Type B pancreatic cell (in vitro differentiated cells): Measurements from ENCODE around the gene KLHL22. TPM values are rescaled to one million over a fixed set of nuclear protein-coding genes. Genes with fewer than 3 reads are reported as not detected.
A peak's percentile ranks its signal among the peaks of the same experiment; 100 is the strongest.

Experiments
- DNase-seq: peaks from one replicate; pipeline ENCODE4 v3.0.0; 2021; ENCODE audit warnings: mixed read lengths; ENCODE audit not compliant: unreplicated experiment; ENCODE audit errors: extremely low spot score
- H3K27ac Mint-ChIP-seq: 2 replicates; pipeline ENCODE4 v1.8.0; 2021; ENCODE audit warnings: mild to moderate bottlenecking, mixed read lengths
- H3K27me3 Mint-ChIP-seq: 2 replicates; pipeline ENCODE4 v1.8.0; 2021; ENCODE audit warnings: mixed read lengths
- H3K36me3 Mint-ChIP-seq: 2 replicates; pipeline ENCODE4 v1.8.0; 2021; ENCODE audit warnings: mixed read lengths
- H3K4me1 Mint-ChIP-seq: one replicate; pipeline ENCODE4 v1.8.0; 2021; ENCODE audit warnings: mixed read lengths; ENCODE audit not compliant: unreplicated experiment
- H3K4me3 Mint-ChIP-seq: 2 replicates; pipeline ENCODE4 v1.8.0; 2021; ENCODE audit warnings: mild to moderate bottlenecking, mixed read lengths
- H3K9me3 Mint-ChIP-seq: 2 replicates; pipeline ENCODE4 v1.8.0; 2021; ENCODE audit warnings: mixed read lengths
- total RNA-seq: library from RNA; stranded (reverse); gene quantifications from 2 replicates; pipeline ENCODE4 v1.2.1, GENCODE V29; 2021; ENCODE audit warnings: low replicate concordance
- TF ChIP-seq, protein P1 (sequence below): fragments of 200-600 bp; sonication (generic); conservative IDR thresholded peaks from 2 replicates; pipeline ENCODE4 v1.5.0; 2021; ENCODE audit warnings: antibody characterized with exemption, mild to moderate bottlenecking

The KLHL22 gene
- total RNA-seq, 1 donor from 2014 or later: 38.8 TPM

DNA sequence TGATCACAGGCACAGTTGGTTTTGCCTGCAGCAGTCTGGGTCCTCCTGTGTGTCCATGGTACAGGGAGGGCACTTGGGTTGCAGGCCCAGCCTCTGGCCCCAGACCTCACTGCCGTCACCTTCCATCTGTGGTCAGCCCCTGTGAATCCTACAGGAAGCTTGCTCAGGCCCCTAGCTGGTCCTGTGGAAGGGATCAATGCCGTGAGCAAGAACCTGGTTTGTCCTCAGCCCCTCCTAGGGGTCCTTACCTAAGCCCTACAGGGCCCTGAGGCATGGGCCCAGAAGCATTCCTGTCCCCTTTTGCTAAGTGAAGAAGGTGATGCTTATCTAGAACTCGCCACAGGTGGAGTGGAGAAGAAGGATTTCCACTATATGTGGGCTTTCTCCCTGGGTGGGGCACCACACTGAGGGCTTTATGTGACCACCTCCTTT is 41.7 kb upstream of the KLHL22 start:
- Mint-ChIP-seq H3K36me3 (peaks cover 22% of the 10 kb centered on the region), H3K27ac (no peak overlapping the region), H3K4me3 (no peak overlapping the region), H3K27me3 (no peaks in the 10 kb centered on the region), H3K4me1 (peaks cover 17% of the 10 kb centered on the region), H3K9me3 (no peaks in the 10 kb centered on the region)
- DNase-seq: no peak
- TF ChIP-seq, protein P1, sequence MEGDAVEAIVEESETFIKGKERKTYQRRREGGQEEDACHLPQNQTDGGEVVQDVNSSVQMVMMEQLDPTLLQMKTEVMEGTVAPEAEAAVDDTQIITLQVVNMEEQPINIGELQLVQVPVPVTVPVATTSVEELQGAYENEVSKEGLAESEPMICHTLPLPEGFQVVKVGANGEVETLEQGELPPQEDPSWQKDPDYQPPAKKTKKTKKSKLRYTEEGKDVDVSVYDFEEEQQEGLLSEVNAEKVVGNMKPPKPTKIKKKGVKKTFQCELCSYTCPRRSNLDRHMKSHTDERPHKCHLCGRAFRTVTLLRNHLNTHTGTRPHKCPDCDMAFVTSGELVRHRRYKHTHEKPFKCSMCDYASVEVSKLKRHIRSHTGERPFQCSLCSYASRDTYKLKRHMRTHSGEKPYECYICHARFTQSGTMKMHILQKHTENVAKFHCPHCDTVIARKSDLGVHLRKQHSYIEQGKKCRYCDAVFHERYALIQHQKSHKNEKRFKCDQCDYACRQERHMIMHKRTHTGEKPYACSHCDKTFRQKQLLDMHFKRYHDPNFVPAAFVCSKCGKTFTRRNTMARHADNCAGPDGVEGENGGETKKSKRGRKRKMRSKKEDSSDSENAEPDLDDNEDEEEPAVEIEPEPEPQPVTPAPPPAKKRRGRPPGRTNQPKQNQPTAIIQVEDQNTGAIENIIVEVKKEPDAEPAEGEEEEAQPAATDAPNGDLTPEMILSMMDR: no peak

DNA sequence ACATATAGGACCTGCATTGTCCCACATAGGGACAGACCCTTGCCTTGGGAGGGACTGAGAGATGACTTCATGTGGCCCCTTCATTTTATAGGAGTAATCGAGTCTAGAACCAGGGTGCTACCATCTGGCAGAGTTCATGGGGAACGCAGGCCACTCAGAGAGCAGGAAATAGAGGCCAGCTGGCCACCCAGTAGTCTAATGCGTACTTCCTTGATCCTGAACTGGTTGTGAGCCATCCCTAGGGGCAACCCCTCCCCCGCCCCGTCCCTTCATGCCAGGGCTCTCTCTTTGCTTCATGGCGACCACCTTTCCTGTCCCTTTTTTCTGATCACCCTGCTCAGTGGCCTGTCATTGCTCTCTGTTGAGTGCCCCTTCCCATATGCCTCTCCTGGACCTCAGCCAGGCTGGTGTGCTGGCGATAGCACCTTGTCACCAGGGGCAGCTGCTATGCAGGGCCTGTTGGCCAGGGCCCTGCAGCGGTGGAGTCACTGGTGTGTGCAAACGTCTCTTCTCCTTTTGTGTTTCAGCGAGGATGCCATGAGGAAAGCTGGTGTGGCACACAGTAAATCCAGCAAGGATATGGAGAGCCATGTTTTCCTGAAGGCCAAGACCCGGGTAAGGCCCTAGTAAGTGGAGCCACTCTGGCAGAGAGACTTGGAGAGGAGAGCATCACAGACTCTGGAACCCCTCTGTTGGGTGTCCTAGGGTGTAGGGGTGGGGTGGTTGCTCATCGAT is 41.2 kb upstream of the KLHL22 start:
- no peaks in the 10 kb centered on the region for H3K9me3 Mint-ChIP-seq
- H3K27ac Mint-ChIP-seq: peak overlapping the region; percentile 85
- no peaks in the 10 kb centered on the region for H3K27me3 Mint-ChIP-seq
- TF ChIP-seq, protein P1: no peak
- H3K4me3 Mint-ChIP-seq: no peak overlapping the region
- H3K36me3 Mint-ChIP-seq: peaks cover 16% of the 10 kb centered on the region
- no peak for DNase-seq
- H3K4me1 Mint-ChIP-seq: peaks cover 22% of the 10 kb centered on the region

DNA sequence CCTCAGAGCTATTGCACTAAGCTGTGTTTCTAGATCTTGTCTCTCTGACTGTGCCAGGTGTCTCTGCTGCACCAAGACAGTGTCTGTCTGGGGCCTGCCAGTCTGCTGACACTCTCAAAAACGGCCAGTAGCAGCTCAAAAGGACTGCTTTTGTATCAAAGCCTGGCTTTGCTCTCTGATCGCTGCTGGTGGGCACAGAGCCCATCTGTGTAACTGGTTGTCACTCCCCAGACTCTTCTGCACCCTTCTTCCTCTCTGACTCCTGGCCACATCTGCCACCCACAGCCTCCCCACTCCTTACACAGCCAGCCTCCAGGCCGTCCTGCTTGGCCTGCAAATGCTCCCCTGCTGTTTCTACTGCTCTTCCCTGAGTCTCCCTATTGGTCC is 38.3 kb upstream of the KLHL22 start:
- H3K9me3 Mint-ChIP-seq: no peaks in the 10 kb centered on the region
- H3K4me1 Mint-ChIP-seq: peaks cover 38% of the 10 kb centered on the region
- DNase-seq: no peak
- TF ChIP-seq, protein P1: no peak
- H3K27me3 Mint-ChIP-seq: no peaks in the 10 kb centered on the region
- peak overlapping the region; percentile 98 for H3K27ac Mint-ChIP-seq
- H3K36me3 Mint-ChIP-seq: peaks cover 7% of the 10 kb centered on the region
- peak overlapping the region; percentile 40 for H3K4me3 Mint-ChIP-seq

DNA sequence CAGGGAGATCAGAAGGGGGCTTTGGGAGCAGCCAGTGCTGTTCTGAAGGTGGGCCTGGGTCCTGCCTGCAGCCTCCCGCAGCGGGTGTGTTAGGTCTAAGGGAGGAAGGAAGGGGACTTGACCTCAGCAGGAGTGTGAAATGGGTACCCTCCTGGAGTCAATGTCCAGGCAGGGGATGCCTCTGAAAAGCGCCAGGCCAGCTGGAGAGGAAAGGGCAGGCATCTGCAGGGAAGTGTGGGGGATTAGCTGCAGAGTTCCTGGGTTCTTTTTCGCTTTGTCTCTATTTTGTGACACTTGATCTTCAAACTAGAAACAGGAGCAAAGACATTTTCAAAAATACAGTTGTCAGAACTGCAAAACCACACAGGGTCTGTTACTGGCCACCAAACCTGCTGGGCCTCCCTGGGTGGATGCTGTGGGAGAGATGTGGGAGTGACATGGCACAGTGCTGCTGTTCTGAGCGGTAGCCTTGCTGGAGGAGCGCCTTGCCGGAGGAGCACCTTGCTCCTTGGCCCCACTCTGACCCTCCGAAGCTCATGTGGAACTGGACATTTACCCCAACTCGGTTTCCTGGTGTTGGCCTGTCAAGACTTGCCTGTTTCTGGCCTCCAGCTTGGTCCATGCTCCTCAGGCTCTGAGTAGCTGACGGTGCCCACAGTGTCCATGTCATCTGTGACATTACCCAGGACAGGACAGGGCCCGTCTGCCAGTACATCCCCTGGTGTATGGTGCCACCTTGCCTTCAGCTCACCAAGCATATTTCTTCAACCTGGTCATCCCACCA is 37.7 kb upstream of the KLHL22 start:
- TF ChIP-seq, protein P1: no peak
- no peaks in the 10 kb centered on the region for H3K27me3 Mint-ChIP-seq
- no peaks in the 10 kb centered on the region for H3K9me3 Mint-ChIP-seq
- peaks cover 7% of the 10 kb centered on the region for H3K36me3 Mint-ChIP-seq
- peak overlapping the region; percentile 98 for H3K27ac Mint-ChIP-seq
- peak overlapping the region; percentile 59 for H3K4me3 Mint-ChIP-seq
- DNase-seq: no peak
- H3K4me1 Mint-ChIP-seq: peaks cover 38% of the 10 kb centered on the region

DNA sequence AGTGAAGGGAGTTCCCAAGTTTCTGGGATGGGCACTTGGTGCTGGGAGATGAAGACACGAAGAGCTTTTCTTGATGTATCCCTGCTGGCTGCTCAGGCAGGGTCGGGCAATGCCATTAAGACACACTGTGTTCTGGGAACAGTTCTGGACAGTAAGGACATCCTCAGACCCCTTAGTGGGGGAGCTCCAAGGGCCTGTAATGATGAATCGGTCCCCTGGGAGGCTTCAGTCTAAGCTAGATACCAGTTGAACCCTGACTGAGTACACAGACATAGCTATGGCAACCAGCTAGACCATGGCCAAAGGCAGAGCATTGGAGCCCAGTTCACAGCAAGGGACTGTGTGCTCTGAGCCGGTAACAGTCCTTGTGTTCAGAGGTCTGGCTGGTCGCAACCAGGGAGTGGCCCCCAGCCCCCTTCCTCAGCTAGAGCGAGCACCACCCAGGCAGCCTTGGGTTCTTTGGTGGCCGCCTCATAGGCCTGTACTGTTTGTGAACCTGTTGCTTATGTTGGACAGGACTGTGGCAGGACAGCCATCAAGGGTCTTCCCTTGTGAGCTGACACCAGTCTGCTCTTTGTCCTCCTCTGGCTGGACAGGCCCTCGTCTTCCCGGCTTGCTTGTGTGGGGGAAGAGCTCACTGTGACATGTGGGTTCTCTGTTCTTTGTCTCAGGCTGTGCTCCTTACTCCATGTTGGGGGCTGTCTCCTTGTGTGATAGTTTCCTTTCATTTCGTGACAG is 36.8 kb upstream of the KLHL22 start:
- TF ChIP-seq, protein P1: no peak
- no peak for DNase-seq
- Mint-ChIP-seq H3K4me3 (peak overlapping the region; percentile 59), H3K9me3 (no peaks in the 10 kb centered on the region), H3K27ac (peak overlapping the region; percentile 98), H3K36me3 (peaks cover 8% of the 10 kb centered on the region), H3K4me1 (peaks cover 38% of the 10 kb centered on the region), H3K27me3 (no peaks in the 10 kb centered on the region)
